GM18868 (cell line): ENCODE data around the gene PARP14.

Source experiments
- ATAC-seq: cut with Tn5 transposase; IDR thresholded peaks from one replicate; pipeline ENCODE4 v1.9.1; 2021; ENCODE audit warnings: mild to moderate bottlenecking, moderate library complexity; ENCODE audit not compliant: unreplicated experiment

PARP14 gene

DNA sequence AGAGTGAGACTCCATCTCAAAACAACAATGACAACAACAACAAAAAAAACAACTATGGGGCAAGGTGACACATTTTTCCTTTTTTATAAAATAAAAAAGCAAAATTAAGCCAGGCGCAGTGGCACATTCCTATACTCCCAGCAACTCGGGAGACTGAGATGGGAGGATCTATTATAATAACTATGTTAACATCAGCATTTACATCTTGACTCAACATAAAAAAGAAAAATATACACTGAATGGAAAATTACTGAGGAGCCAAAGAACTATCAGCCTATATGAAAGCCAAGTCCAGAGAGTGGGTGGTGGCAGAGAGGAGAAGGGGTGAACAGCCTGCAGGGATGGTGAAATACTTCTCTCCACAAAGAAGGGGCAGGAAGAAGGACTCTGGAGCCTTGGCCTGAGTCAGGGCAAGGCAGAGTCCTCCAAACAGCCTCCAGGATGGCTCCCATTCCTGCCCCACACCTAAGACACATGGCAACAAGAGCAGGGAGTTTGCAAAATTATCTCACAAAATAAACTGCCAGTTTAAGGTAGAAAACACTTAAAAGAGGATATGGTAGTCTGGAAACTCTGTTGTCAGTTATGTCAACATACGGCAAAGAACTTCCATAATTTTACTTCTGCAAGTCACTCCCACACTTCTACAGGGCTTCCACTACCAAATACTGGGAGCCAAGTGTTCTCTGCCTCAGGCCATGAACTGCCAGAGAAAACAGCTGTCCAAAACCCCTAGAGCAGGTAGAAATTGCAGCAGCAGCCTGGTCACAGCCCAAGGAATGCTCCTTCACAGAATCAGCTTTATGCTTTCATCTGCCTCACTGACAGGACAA lies 87.1 kb downstream of the PARP14 start:
- ATAC-seq, result no peak

DNA sequence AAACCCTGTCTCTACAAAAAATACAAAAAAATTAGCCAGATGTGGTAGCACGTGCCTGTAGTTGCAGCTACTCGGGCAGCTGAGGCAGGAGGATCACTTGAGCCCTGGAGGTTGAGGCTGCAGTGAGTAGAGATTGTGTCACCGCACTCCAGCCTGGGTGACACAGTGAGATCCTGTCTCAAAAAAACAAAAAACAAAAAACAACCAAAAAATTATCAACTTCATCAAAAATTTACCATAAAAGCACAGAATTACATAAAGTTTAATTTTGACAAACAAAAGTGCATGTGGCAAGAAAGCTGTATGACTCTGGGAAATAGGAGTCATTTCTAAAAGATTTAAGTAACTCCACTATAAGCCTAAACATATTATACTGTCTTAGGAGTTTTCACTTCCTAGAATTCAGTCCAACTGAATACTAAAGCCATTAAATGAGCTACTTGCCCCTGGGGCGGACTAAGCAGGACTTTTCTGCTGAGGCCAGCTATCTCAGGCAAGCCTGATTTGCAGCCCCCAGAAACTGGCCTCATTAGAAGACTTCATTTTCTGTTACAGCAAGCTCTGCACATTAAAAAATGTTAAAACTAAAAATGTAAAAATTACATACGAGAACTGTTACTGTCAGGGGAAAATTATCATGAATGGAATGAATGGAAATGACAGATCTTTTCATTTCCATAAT lies 90.0 kb downstream of the PARP14 start:
- no peak for ATAC-seq

DNA sequence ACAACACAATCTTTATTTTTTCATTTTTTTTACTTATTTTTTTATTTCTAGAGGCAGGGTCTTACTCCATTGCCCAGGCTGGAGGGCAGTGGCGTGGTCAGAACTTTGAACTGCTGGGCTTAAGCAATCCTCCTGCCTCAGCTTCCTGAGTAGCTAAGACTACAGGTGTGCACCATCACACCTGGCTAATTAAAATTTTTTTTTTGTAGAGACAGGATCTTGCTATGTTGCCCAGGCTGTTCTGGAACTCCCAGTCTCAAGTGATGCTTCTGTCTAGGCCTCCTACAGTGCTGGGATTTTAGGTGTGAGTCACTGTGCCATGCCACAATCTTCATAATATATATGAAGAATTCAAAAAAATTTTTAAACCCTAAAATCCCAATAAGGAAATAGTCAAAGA lies 92.2 kb downstream of the PARP14 start:
- no peak for ATAC-seq

DNA sequence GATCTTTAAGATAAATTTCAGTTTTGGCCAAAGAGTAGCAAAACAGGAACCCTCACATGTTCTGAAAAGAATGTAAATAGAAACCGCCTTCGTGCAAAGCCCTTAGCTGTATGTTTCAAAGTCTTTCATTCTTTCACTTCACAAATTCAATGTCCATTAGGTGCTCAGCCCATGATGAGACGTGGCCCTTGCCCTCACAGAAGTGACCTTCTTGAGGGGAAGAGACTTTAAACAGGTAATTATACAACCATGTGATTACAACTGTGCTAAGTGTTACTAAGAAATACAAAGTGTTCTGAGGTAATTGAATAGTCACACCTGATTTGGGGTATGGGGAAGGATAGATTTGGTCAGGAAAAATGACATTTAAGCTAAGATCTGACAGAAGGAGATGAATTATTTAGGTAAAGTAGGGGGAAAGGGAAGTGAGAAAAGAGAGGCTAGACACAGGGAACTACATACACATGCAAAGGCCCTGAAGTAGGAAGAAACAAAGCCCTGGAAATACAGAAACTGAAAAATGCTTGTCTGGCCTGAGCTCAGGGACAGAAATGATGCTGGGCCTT lies 93.4 kb downstream of the PARP14 start:
- peak; percentile 58 for ATAC-seq

DNA sequence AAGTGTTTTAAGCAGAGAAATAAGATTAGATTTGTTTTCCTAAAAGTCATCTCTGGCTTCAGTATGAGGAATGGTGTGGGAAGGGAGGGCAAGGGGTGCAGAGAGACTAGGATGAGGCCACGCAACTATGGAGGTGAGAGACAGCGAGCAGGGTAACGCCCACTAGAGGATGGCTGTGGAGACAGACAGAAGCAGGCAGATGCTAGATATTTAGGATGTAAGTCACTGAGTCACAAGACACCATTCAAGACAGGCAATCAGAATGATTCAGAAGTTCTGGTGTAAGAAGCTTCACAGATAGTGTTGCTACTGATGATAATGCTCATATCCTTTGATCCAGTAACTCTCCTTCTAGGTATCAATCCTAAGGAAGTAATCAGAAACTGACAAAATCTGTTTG lies 93.9 kb downstream of the PARP14 start:
- ATAC-seq, result peak; percentile 25

DNA sequence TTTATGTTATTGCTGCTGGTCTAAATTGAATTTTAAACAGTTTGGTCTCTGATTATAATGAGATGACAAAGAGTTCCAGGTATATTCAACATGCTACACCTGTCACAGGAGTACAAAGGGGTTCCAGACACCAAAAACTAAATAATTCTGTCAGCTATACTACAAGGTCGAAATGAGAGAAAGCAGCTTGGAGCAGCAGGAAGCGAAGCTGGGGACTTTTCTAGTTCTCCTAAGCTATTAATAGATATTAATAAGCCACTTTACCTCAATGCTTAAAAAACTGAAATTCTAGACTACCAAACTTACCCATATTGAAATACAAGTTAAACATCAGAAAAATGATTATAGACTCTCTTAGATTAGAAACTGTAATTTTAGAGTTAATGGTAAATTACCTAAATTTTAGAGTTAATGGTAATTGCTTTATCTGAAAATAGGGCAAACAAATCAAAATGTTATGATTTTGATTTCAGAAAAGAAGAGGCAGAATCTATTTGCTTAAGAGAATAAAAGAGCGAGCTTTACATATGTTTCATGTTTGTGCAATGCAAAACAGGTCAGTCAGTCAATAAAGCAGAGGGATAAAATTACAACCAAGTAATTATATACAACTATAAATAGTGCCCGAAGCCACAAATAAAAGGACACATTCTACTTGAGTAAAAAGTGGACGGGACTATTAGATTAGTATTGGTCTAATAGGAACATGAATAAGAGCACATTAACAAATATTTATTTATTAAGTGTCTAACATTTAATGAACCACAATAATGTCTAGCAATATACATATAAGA lies 96.2 kb downstream of the PARP14 start:
- no peak for ATAC-seq

DNA sequence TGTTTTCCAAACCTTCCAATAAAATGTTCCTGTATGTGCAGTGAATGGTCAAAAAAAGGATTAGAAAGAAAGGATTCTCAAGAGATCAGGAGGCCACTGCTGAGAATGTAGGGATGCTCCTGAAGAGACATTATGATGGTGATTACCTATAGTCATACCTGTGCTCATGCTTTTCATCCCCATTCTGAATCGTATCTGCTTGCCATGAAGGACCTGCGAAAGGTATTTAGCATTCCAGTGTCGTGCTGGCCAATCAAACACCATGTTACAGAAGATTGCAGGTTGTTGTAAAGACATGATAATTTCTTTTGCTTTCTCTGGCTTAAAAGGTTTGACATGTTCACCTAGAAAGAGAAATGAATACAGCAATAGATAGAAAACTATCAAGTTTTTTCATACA lies 96.9 kb downstream of the PARP14 start:
- no peak for ATAC-seq
